NT2/D1 (cell line): ENCODE results near the gene SPATA12.
"Not testable (repeated sequence)": the region's sequence is repeated elsewhere in the genome, so short reads cannot be mapped to it uniquely, and the experiment has no call there.

Experiments
- DNase-seq: peaks from one replicate; pipeline ENCODE4 v3.0.0-alpha.2; 2011; ENCODE audit warnings: low read depth, low spot score
- H3K27me3 ChIP-seq: 2 replicates; pipeline ENCODE4 v1.6.0; 2011; ENCODE audit warnings: mild to moderate bottlenecking; ENCODE audit not compliant: insufficient read length, insufficient read depth
- H3K36me3 ChIP-seq: 2 replicates; pipeline ENCODE4 v1.6.1; 2011; ENCODE audit warnings: mild to moderate bottlenecking, low read length, mixed read lengths; ENCODE audit not compliant: insufficient read depth, insufficient read length
- H3K4me1 ChIP-seq: 2 replicates; pipeline ENCODE4 v1.5.1; 2011; ENCODE audit not compliant: insufficient read depth, insufficient read length
- H3K4me3 ChIP-seq: 2 replicates; pipeline ENCODE4 v1.5.1; 2011; ENCODE audit warnings: low read depth; ENCODE audit not compliant: insufficient read length
- H3K9ac ChIP-seq: 2 replicates; pipeline ENCODE4 v1.6.0; 2011; ENCODE audit warnings: low read depth; ENCODE audit not compliant: insufficient read length
- H3K9me3 ChIP-seq: 2 replicates; pipeline ENCODE4 v1.5.1; 2011; ENCODE audit warnings: mild to moderate bottlenecking, low read length; ENCODE audit not compliant: insufficient read depth
- SUZ12 ChIP-seq: IDR thresholded peaks from 2 replicates; pipeline ENCODE4 v1.6.1; 2011; ENCODE audit not compliant: insufficient read length, insufficient read depth; ENCODE audit errors: extremely low read depth
- YY1 ChIP-seq: IDR thresholded peaks from 2 replicates; pipeline ENCODE4 v1.6.1; 2011; ENCODE audit not compliant: insufficient read length, insufficient read depth
- ZNF274 ChIP-seq: IDR thresholded peaks from 2 replicates; pipeline ENCODE4 v1.6.1; 2011; ENCODE audit warnings: mild to moderate bottlenecking, low read depth, low read length

The SPATA12 gene

DNA sequence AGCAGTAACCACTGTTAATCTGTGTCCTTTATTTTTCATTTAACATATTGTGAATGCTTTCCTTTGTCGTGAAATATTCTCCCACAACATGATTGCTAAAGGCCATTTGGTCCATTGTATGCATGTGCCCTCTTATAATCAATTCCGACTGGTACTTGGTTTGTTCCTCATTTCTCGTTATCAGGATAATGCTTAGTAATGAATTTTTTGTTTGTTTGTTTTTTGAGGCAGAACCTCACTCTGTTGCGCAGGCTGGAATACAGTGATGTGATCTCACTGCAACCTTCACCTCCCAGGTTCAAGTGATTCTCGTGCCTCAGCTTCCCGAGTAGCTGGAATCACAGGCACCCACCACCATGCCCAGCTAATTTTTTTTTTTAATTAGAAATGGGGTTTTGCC lies 22.0 kb downstream of the SPATA12 start:
- no peaks in the 10 kb centered on the region for H3K36me3 ChIP-seq
- H3K9me3 ChIP-seq: no peaks in the 10 kb centered on the region
- H3K9ac ChIP-seq: no peak overlapping the region
- no peak overlapping the region for H3K4me3 ChIP-seq
- peaks cover 3% of the 10 kb centered on the region for H3K4me1 ChIP-seq
- DNase-seq: no peak
- peaks cover 29% of the 10 kb centered on the region for H3K27me3 ChIP-seq
- TF ChIP-seq YY1 (no peak), SUZ12 (no peak), ZNF274 (no peak)

DNA sequence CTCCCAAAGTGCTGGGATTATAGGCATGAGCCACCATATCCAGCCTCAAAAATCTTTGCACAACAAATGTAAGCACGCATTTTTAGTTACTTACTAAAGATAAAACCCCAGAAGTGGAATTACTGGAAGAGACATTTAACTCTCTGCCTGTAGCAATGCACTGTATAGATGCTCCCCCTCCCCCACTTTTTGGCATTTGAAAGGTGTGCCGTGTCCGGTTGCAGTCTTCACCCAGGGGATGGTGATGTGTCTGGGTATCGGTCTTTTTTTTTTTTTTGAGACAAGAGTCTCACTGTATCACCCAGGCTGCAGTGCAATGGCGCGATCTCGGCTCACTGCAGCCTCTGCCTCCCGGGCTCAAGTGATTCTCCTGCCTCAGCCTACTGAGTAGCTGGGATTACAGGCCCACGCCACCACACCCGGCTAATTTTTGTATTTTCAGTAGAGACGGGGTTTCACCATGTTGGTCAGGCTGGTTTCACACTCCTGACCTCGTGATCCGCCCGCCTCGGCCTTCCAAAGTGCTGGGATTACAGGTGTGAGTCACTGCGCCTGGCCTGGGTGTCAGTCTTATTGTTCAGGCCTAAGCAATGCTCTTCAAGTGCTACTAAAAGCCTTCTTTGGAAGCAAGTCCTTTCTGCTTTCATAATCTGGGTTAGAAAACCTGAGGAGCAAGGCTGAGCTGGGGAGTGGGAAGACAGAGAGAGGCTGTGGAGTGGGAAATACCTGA lies 23.0 kb downstream of the SPATA12 start:
- not testable (repeated sequence) for H3K4me3 ChIP-seq, H3K9me3 ChIP-seq, H3K36me3 ChIP-seq, H3K9ac ChIP-seq, H3K4me1 ChIP-seq, DNase-seq
- peaks cover 20% of the 10 kb centered on the region for H3K27me3 ChIP-seq

DNA sequence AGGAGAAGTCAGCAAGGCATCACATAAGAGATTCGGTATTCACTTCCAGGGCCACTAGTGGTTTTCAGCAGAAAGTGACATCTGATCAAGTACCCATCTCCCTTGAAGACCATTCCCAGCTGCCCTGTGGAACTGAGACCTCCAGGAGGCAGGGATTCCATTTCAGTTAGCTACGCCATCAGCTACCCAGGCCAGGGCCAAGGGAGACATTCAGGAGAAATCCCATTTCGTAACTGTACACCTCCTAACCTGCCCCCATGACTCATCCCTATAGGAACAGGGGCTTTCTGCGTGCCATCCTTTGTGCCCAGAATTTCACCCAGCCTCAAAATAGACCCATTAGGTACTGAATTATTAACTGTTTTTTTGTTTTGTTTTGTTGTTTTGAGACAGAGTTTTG lies 24.7 kb downstream of the SPATA12 start:
- no peak for DNase-seq
- no peak overlapping the region for H3K4me3 ChIP-seq
- no peak overlapping the region for H3K9ac ChIP-seq
- no peaks in the 10 kb centered on the region for H3K9me3 ChIP-seq
- no peaks in the 10 kb centered on the region for H3K36me3 ChIP-seq
- H3K27me3 ChIP-seq: peaks cover 12% of the 10 kb centered on the region
- TF ChIP-seq YY1 (no peak), ZNF274 (no peak), SUZ12 (no peak)
- H3K4me1 ChIP-seq: peaks cover 5% of the 10 kb centered on the region

DNA sequence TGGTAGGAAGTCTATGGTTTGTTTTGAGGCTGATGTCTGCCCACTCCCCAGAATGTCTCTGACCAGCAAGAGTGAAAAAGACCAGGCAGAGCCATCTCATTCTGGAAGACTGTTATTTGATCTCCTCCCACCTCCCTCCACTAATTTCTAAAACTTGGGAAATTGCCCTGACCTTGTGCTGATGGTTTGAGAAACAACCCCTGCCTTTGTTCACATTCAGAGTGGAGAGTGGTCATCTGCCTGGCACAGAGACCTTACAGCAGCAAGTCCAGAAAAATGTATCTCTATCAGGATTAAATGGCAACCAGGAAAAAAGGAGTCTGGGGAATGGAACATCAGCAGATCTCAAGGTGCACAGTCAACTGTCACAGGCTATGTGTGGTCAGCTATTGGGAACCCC lies 25.7 kb downstream of the SPATA12 start:
- Histone ChIP-seq H3K9me3 (no peaks in the 10 kb centered on the region), H3K4me1 (peaks cover 2% of the 10 kb centered on the region), H3K4me3 (no peak overlapping the region), H3K9ac (no peak overlapping the region), H3K36me3 (peaks cover 1% of the 10 kb centered on the region), H3K27me3 (peaks cover 2% of the 10 kb centered on the region)
- TF ChIP-seq YY1: no peak
- no peak for TF ChIP-seq SUZ12
- no peak for TF ChIP-seq ZNF274
- DNase-seq: no peak

DNA sequence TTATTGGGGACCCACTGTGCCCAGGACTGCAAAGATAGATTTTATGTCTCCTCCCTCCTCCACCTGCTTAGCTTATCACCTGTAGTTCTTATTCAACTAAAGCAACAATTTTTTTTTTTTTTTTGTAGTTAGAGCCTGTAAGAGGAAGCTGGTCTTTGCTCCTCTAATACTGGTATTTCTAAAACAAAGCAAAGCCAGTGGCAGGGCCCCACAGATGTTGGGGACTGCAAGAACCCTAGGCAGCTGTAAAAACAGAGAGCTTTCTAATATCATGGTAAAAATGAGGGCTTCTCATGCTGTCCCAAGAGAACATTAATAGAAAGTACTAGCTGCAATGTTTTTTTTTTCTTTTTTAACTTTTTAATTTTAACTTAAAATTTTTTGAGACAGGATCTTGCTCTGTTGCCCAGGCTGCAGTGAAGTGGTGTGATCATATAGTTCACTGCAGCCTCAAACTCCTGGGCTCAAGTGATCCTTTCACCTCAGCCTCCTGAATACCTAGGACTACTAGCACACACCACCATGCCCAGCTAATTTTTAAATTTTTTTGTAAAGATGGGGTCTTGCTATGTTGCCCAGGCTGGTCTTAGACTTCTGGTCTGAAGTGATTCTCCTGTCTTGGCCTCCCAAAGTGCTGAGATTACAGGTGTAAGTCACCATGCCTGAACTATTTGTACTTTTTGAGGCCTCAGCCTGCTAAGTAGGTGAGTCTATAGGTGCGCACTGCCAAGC lies 27.1 kb downstream of the SPATA12 start:
- Histone ChIP-seq H3K4me3 (no peak overlapping the region), H3K27me3 (no peaks in the 10 kb centered on the region), H3K4me1 (peaks cover 2% of the 10 kb centered on the region), H3K9me3 (no peaks in the 10 kb centered on the region), H3K36me3 (peaks cover 4% of the 10 kb centered on the region), H3K9ac (no peak overlapping the region)
- TF ChIP-seq YY1: no peak
- TF ChIP-seq ZNF274: no peak
- TF ChIP-seq SUZ12: no peak
- no peak for DNase-seq

DNA sequence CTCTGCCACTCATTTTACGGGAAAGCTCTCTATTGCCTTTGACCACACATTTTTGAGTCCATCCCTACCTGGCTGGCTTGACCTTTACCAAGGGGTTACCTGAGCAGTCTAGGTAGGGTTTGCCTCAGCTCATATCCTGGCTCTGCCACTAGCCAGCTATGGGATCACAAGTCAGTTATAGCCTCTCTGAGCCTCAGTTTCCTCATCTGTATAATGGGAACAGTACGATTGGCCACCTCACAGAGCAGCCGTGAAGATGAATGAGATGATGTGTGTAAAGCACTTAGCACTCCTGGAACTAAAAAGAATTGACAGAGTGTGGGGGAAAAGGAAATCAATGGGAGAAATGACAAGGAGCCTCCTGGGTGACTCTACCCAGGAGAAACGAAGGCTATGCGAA lies 28.0 kb downstream of the SPATA12 start:
- H3K36me3 ChIP-seq: peaks cover 13% of the 10 kb centered on the region
- H3K4me3 ChIP-seq: no peak overlapping the region
- no peak for DNase-seq
- H3K4me1 ChIP-seq: peaks cover 2% of the 10 kb centered on the region
- TF ChIP-seq ZNF274 (no peak), YY1 (no peak), SUZ12 (no peak)
- H3K9ac ChIP-seq: no peak overlapping the region
- H3K27me3 ChIP-seq: no peaks in the 10 kb centered on the region
- H3K9me3 ChIP-seq: no peaks in the 10 kb centered on the region

DNA sequence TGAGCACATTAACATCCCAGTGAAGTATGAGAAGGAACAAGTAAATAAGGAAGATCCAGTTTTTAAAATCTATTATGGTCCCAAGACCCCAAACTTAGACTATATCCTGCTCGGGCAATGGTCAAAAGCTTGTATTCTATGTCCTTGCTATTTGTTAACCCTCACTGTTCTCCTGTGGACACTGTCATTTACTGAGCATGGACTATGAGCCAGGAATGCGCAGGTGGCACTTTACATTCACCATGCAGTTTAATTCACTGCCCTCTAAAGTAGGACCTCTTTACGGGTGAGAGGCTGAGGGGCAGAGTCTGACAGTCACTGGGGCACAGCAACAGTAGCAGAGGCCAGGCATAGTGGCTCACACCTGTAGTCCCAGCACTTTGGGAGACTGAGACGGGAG lies 28.6 kb downstream of the SPATA12 start:
- no peak overlapping the region for H3K9ac ChIP-seq
- no peak for DNase-seq
- peaks cover 18% of the 10 kb centered on the region for H3K36me3 ChIP-seq
- H3K27me3 ChIP-seq: no peaks in the 10 kb centered on the region
- H3K9me3 ChIP-seq: no peaks in the 10 kb centered on the region
- TF ChIP-seq YY1 (no peak), ZNF274 (no peak), SUZ12 (no peak)
- H3K4me1 ChIP-seq: peaks cover 2% of the 10 kb centered on the region
- H3K4me3 ChIP-seq: no peak overlapping the region
